ENCODE results near the gene HLA-B. TPM values are rescaled to one million over a fixed set of nuclear protein-coding genes. Genes with fewer than 3 reads are reported as not detected.
"Not testable (repeated sequence)": the region's sequence is repeated elsewhere in the genome, so short reads cannot be mapped to it uniquely, and the experiment has no call there.

HLA-B gene
- total RNA-seq, 1 donor from 2014 or later = 914 TPM

DNA sequence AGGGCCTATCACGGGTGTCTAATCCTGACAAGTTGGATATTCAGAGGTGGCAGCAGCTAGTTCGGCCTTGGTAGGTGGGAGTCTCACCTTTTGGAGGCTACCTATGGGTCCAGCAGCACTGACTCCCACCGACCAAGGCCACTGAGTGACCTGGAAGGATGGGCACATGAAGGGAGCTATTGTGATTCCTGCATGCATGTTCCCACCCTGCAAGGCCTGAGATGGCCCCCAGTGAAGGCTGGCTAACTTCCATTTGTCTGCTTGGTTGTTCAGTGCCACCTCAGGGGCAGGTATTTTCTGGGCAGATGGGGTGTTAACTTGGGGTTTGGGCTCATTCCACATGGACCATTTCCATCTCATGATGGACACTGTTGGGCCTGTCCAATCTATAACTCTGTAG lies 28.1 kb upstream of the HLA-B start:
- no peak for DNase-seq (ENCODE audit: low spot score)

DNA sequence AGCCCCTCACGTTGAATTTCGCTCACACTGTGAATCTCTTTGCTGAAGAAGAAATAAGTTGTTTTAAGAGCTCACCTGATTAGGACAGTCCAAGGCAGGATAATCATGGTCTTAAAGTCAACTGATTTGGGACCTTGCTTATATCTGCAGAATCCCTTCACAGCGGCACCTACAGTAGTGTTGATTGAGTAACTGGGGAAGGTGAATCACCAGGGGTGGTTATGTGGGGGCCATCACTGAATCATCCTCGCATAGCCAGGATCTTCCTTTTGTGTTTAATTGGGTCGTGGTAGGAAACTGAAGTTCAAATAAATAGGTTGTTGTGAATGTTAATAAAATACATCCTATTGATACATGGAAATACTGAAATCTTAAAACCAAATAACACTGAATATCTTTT lies 26.2 kb upstream of the HLA-B start:
- DNase-seq (ENCODE audit: low spot score) = no peak

DNA sequence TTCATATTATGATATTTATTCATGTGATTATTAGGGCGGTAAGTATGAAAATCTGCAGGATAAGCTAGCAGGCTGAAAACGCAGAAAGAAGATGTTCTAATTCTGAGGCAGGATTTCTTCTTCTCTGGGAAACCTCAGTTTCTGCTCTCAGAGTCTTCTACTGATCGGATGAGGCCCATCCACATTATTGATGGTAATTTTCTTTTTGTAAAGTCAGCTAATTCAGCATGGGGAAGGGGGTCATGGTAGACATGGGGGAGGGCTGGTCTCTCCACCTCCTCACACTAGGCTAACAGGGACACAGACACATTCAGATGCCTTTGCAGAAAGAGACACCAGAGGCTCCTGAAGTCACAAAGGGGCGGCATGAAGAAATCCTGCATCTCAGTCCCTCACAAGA lies 24.7 kb upstream of the HLA-B start:
- no peak for DNase-seq (ENCODE audit: low spot score)

DNA sequence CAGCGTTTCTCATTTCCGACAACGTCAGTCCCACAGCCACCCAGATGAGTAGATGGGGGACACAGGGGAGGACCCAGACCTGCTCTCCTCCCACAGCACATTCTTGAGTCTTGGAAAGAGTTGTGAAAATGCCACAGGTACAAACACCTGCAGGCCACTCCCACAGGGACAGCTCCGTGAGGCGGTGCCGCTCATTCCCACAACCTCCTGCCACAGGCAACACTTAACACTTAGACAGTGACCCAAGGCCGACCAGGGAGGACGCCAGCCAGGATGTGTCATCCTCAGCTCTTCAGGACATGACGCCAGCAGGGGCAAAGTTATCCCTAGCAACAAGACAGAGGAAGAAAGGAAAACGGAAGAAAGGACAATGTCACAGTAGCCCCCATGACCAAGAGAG lies 22.9 kb upstream of the HLA-B start:
- DNase-seq (ENCODE audit: low spot score) = no peak

DNA sequence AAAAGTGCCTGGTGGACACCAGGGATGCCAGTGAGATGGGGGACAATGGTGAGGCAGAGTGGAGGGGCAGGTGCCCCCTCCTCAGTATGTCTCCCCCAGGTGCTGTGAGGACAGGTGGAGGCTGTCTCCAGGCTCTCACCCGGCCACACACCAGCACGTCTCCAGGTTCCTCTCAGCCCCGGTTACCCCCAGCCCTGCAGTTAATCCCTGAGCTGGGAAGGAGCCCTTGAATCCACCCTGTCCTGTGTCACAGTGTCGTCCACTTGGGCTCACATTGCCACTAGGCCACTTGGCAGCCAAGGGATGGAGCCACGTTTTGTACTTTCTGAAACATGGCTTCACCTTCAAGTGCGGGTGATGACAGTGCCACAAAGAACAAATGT lies 21.7 kb upstream of the HLA-B start:
- DNase-seq (ENCODE audit: low spot score) = no peak

DNA sequence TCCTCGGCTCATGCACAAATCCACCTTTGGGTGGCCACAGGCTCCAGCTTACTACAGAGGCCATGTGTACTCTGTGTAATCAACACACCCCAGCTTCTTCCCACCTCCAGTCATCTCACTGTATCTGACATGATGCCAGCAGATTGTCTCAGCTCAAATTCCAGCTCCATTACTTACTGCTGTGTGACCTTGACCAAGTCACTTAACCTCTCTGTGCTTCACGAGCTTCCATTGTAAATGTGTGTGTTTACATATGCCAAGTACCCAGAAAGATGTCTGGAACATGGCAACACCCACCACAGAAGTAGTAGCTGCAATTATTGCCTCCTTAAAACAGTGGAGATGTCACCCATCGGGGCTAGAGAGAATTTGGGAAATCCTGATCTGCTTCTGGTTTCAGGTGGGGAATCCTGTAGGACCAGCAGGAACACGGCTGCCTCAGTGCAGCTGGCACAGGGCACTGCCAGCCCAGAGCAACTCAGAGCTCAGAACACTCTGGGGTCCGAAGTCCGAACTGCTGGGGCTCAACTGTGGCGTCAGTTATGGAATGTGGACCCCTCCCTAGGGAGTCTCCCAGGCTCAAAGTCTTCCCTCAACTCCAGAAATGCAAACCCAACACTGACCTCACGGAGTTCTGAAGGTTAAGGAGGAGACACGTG lies 21.2 kb upstream of the HLA-B start:
- DNase-seq (ENCODE audit: low spot score) = no peak

DNA sequence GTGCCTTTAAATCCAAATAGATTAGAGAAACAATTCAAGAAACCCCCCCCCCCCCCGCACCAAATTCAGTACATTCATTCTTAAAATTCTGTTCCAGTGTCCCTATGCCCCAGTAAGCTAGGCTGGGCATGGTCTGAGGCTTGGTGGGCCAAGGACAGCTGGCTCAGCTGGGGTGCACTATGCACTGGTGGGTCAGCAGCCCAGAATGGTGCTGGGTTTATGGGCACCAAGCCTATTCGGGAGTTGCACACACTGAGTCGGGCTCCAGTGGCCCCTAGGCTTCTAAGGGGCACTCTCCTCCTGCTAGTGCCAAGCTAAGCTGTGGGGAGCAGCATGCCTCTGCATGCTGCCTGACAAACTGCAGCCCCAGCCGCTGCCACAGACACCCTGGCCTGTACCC lies 20.1 kb upstream of the HLA-B start:
- DNase-seq (ENCODE audit: low spot score) = no peak

DNA sequence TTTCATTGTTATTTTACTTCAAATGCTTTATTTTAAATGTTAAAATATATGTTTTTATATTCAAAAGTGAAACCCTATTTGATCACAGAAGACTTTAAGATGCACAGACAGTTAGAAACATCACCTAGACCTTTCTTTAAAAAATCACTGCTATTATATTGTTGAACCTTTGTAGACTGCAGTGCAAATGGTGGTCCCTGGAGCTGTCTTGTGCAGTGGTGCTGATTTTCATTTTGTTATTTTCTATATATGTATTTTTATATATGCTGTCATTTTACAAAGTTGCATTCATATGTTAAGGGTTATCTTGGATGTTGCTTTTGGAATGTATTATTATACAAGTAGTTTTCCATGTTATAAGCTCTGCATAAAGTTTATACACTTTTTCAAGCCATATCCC lies 18.7 kb upstream of the HLA-B start:
- DNase-seq (ENCODE audit: low spot score) = no peak

DNA sequence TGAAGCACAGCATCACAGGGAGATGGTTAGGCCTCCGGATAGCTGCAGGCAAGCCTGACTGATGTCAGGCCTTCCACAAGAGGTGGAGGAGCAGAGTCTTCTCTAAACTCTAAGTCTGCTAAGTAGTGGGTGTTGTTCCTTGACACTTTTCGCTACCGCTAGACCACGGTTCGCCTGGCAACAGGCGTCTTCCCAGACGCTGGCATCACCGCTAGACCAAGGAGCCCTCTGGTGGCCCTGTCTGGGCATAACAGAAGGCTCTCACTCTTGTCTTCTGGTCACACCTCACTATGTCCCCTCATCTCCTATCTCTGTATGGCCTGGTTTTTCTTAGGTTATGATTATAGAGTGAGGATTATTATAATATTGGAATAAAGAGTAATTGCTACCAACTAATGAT lies 17.1 kb upstream of the HLA-B start:
- not testable (repeated sequence) for DNase-seq (ENCODE audit: low spot score)

DNA sequence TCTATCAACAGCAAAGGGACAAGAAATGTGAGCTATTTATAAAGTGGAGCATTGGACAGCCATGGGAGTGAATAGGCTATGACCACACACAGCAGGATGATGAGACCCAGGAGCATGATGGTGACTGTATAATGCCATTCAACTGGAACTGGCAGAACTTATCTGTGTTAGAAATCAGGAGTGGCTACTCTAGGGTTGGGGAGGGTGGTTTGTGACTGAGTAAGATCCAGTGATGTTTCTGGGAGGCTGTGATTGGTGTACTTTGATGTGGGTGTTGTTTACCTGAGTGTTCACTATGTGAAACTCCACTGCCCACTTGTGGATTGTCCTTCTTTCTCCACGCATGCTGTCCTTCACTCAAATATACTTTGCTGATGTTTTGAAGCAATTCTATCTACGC lies 11.5 kb upstream of the HLA-B start:
- DNase-seq (ENCODE audit: low spot score) = no peak

DNA sequence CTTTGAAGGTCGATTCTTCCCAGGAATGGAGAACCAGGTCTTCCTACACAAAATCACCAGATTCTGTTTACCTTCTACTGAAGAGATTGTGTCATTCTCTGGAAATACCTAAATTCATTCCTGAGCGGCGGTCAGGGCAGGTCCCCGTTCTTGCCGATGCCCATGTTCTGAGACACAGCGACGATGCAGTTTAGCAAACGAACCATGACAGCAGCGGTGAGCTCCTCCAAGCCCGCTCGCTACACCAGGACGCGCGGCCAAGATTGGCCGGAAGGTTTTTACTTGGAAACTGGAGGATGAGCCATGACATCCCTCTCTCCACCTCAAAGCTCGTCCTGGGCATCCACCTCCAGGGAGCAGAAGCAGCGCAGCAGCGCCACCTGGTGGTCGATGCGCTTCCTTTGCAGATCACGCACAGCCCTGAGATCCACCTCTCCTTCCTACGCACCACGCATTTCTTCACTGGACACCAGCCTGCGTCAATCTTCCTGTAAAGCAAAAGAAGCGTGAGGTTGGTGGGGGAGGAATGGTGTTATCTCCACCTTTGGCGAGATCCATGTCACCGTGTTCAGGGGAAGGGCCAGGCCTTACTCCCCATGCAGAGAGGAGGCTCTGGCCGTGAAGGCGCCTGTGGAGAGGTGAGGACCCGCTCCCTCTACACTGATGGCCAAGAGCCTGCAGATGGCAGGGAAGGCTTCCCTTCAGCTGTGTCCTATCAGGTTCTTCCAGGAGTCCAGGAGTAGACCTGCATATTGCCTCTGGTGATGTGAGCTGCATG lies 9.9 kb upstream of the HLA-B start:
- DNase-seq (ENCODE audit: low spot score) = peak; percentile 94

DNA sequence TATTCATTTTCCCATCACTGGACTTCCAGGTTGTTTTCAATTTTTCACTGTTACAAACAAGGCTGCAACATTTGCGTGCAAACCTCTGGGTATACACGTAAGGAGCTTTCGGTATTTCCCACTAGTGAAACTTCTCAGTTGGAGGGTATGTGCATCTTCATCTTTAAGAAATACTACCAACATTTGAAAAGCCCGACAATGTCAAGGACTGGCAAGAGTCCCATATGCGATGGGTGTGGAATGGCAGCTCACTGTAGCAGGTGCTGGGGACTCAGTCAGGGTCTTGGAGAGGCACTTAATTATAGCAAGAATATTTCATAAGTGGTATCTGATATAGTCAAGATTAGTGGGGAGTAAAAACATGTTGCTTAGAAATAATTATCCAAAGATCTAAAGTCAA lies 8.9 kb upstream of the HLA-B start:
- no peak for DNase-seq (ENCODE audit: low spot score)

DNA sequence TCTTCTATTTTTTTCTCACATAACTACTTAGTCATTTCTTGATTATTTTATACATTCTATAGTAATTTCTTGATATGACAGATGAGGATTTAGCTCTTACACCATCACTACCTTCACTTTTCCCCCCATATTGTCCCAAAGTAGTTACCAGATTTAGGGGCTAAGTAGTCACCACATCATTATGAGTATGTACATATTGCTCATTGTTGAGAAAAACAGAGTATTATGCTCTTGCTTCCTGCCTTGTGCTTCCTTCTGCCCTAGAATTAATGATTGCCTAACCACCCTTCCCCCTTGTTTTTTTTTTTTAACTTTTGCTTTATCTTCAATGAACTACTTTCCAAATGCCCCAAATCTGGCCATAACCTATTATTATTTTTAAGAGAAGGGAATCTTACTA lies 6.8 kb upstream of the HLA-B start:
- no peak for DNase-seq (ENCODE audit: low spot score)

DNA sequence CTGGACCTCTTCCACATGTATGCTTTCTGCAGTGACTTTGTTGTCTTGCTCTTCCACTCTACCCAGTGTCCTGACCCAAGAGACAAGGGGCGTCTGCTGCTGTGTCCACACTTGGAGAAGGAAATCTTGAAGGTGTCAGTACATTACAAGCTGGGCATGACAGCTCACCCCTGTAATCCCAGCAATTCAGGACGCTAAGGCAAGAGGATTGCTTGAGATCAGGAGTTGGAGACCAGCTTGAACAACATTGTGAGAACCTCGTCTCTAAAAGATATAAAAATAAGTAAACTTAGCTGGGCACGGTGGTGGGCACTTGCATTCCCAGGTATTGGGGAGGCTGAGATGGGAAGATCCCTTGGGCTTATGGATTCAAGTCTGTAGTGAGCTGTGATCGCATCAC lies 5.8 kb upstream of the HLA-B start:
- DNase-seq (ENCODE audit: low spot score) = no peak

DNA sequence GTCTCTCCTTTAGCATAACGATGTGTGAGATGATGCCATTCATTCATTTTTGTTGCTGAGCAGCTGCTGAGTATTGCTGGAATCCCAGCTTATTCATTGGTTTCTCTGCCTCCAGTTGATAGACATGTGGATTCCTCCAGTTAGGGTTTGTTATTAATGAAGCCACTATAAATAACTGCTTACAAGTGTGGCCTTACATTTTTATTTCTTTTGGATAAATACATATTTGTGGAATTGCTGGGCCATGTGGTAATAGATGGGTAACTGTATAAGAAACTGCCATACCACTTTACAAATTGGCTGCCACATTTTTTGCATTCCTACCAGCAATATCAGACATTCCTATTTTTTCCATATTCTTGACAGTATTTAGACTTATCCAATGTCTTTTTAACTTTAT lies 2.6 kb upstream of the HLA-B start:
- DNase-seq (ENCODE audit: low spot score) = no peak

DNA sequence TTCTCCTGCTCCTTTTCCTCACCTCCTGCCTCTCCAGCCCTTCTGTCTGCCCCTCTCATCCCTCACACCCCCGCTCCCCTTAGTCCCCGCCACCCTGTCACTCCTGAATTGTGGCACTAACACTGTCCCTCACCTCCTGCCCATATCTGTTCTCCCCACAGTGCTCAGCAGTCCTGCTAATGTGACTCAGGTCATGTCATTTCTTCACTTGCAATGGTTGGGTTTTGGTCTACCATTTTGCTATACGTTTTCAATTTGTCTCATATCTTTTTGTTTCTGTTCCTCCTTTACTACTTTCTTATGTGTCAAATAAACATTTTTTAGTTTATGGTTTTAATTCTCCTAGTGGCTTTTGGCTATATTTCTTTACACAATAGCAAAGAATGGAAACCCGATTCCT lies 1.3 kb upstream of the HLA-B start:
- DNase-seq (ENCODE audit: low spot score) = no peak

DNA sequence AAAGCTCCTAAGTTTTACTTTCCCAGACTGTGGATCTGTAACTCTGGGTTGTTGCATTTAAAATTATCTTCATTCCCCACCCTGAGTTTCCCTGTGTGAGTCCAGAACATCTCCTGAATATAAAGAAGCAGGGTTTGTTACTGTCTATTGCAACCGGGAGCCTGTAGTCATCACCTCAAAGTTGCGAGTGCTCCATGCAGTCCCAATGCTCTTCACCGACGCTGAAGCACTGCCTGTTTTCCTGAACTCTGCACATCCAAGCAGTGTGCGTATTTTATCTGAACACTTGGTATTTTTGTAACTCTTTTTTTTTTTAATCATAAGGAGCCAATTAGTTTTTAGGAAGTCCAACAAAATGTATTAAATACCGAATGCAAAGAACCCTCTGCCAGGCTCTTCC lies 907 bp upstream of the HLA-B start:
- DNase-seq (ENCODE audit: low spot score) = no peak

DNA sequence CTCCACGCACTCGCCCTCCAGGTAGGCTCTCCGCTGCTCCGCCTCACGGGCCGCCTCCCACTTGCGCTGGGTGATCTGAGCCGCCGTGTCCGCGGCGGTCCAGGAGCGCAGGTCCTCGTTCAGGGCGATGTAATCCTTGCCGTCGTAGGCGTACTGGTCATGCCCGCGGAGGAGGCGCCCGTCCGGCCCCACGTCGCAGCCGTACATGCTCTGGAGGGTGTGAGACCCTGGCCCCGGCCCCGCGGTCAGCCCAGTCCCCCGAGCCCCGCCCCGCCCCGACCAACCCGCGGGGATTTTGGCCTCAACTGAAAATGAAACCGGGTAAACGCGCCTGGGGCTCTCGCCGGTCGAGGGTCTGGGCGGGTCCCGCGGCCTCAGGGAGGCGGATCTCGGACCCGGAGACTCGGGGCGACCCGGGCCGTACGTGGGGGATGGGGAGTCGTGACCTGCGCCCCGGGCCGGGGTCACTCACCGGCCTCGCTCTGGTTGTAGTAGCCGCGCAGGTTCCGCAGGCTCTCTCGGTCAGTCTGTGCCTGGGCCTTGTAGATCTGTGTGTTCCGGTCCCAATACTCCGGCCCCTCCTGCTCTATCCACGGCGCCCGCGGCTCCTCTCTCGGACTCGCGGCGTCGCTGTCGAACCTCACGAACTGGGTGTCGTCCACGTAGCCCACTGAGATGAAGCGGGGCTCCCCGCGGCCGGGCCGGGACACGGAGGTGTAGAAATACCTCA lies 598 bp downstream of the HLA-B start:
- DNase-seq (ENCODE audit: low spot score) = no peak

DNA sequence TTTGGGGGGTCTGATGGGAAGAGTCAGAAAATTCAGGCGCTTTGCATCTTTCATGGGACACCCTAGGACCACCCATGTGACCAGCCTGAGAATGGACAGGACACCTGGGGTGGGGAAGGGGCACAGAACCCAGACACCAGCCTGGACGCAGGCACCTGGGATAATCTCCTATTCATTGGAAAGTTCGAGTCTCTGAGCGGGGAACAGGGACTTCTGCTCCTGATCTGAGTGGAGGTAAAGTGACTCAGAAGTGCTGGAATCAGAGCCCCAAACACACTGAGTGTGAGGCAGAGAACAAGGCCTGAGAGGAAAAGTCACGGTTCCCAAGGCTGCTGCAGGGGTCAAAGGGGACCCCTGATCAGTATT lies 1.4 kb downstream of the HLA-B start:
- no peak for DNase-seq (ENCODE audit: low spot score)

DNA sequence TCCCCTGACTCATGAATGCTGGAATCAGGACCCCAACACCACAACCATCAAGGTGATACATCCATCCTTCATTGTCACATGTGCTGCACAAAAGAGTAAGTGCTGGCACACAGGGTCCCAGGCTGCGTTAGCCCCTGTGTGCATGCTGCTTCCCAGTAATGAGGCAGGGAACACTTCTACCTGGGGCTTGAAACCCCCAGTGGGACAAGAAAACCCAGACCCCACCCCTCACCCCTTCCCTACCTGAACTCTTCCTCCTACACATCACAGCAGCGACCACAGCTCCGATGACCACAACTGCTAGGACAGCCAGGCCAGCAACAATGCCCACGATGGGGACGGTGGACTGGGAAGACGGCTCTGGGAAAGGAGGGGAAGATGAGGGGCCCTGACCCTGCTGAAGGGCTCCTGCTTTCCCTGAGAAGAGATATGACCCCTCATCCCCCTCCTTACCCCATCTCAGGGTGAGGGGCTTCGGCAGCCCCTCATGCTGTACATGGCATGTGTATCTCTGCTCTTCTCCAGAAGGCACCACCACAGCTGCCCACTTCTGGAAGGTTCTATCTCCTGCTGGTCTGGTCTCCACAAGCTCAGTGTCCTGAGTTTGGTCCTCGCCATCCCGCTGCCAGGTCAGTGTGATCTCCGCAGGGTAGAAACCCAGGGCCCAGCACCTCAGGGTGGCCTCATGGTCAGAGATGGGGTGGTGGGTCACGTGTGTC lies 2.0 kb downstream of the HLA-B start:
- no peak for DNase-seq (ENCODE audit: low spot score)

DNA sequence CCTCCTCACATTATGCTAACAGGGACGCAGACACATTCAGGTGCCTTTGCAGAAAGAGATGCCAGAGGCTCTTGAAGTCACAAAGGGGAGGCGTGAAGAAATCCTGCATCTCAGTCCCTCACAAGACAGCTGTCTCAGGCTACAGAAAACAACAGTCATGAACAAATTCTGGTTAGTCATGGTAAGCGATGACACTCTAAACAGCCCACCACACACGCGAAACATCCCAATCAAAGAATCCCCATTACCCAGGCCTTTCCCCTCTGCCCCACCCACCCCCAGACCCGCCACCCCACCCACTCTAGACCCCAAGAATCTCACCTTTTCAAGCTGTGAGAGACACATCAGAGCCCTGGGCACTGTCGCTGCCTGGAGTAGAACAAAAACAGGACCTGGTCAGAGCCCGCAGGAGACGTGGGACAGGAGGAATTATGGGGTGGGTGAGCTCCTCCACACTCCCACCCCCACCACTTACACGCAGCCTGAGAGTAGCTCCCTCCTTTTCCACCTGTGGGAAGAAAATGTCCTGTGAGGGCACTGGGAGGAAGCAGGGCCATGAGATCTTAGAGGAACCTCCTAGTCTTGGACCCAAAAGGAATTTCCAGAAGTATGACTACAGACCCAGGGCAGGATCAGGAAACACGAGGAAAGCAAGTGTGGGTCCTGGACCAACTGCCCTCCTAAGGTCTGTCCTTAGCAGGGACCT lies 2.7 kb downstream of the HLA-B start:
- DNase-seq (ENCODE audit: low spot score) = no peak
